Measurements from ENCODE around the gene TMEM273.

Gene TMEM273

GRCh38 chr10:49162761-49163310, 25.4 kb downstream of the TMEM273 start:
- DNase-seq: no peak

GRCh38 chr10:49162063-49162462, 26.1 kb downstream of the TMEM273 start:
- DNase-seq: no peak

- DNase-seq: peak; percentile 68
Measured at GRCh38 chr10:49161411-49161997, 26.7 kb downstream of the TMEM273 start.

- DNase-seq: no peak
Measured at GRCh38 chr10:49160814-49161213, 27.4 kb downstream of the TMEM273 start.

GRCh38 chr10:49160110-49160509, 28.1 kb downstream of the TMEM273 start:
- no peak for DNase-seq

- no peak for DNase-seq
Measured at GRCh38 chr10:49158915-49159314, 29.3 kb downstream of the TMEM273 start.

GRCh38 chr10:49158404-49158803, 29.8 kb downstream of the TMEM273 start:
- DNase-seq: no peak

- DNase-seq: no peak
Measured at GRCh38 chr10:49157229-49157628, 31.0 kb downstream of the TMEM273 start.

- DNase-seq: no peak
Measured at GRCh38 chr10:49154641-49155040, 33.5 kb downstream of the TMEM273 start.

- DNase-seq: no peak
Measured at GRCh38 chr10:49153971-49154370, 34.2 kb downstream of the TMEM273 start.

- no peak for DNase-seq
Measured at GRCh38 chr10:49153115-49153514, 35.1 kb downstream of the TMEM273 start.

GRCh38 chr10:49152663-49153062, 35.5 kb downstream of the TMEM273 start:
- DNase-seq: no peak

- no peak for DNase-seq
Measured at GRCh38 chr10:49152037-49152436, 36.2 kb downstream of the TMEM273 start.

GRCh38 chr10:49151481-49151880, 36.7 kb downstream of the TMEM273 start:
- DNase-seq: no peak

- no peak for DNase-seq
Measured at GRCh38 chr10:49151025-49151445, 37.2 kb downstream of the TMEM273 start.

GRCh38 chr10:49150426-49150825, 37.8 kb downstream of the TMEM273 start:
- no peak for DNase-seq

- no peak for DNase-seq
Measured at GRCh38 chr10:49149881-49150280, 38.3 kb downstream of the TMEM273 start.

GRCh38 chr10:49144058-49144720, 44.0 kb downstream of the TMEM273 start:
- DNase-seq: no peak

GRCh38 chr10:49143249-49143648, 44.9 kb downstream of the TMEM273 start:
- no peak for DNase-seq

GRCh38 chr10:49141541-49142332, 46.5 kb downstream of the TMEM273 start:
- no peak for DNase-seq

GRCh38 chr10:49140304-49141177, 47.6 kb downstream of the TMEM273 start:
- no peak for DNase-seq

GRCh38 chr10:49139846-49140195, 48.4 kb downstream of the TMEM273 start:
- peak; percentile 58 for DNase-seq
